ENCODE results near the gene MSANTD1. TPM values are rescaled to one million over a fixed set of nuclear protein-coding genes. Genes with fewer than 3 reads are reported as not detected.

Gene MSANTD1
- total RNA-seq, 1 experiment from 2014 or later = 0.24 TPM

- Histone ChIP-seq H3K4me3 (ENCODE audit: insufficient read depth, low read depth, low read length) (no peak overlapping the region), H3K36me3 (replicated peaks; ENCODE audit: control insufficient read depth, insufficient read depth, low read length) (peaks cover 8% of the 10 kb centered on the region), H3K27me3 (ENCODE audit: control insufficient read depth, insufficient read depth, low read length) (no peaks in the 10 kb centered on the region)
- no peak for DNase-seq
These were observed 4.2 kb upstream of the MSANTD1 start for GRCh38 chr4:3244747-3245146.

GRCh38 chr4:3245676-3246075 lies 3.3 kb upstream of the MSANTD1 start:
- no peak for DNase-seq
- Histone ChIP-seq H3K4me3 (ENCODE audit: insufficient read depth, low read depth, low read length) (no peak overlapping the region), H3K27me3 (ENCODE audit: control insufficient read depth, insufficient read depth, low read length) (no peaks in the 10 kb centered on the region), H3K36me3 (replicated peaks; ENCODE audit: control insufficient read depth, insufficient read depth, low read length) (peaks cover 2% of the 10 kb centered on the region; the same call in 1 of the 2 replicates)

- H3K36me3 ChIP-seq (replicated peaks; ENCODE audit: control insufficient read depth, insufficient read depth, low read length) = no peaks in the 10 kb centered on the region
- DNase-seq = no peak
- H3K27me3 ChIP-seq (ENCODE audit: control insufficient read depth, insufficient read depth, low read length) = no peaks in the 10 kb centered on the region
- no peak overlapping the region for H3K4me3 ChIP-seq (ENCODE audit: insufficient read depth, low read depth, low read length)
These were observed 2.2 kb upstream of the MSANTD1 start for GRCh38 chr4:3246458-3247398.

- Histone ChIP-seq H3K4me3 (ENCODE audit: insufficient read depth, low read depth, low read length) (no peak overlapping the region), H3K27me3 (ENCODE audit: control insufficient read depth, insufficient read depth, low read length) (no peaks in the 10 kb centered on the region), H3K36me3 (replicated peaks; ENCODE audit: control insufficient read depth, insufficient read depth, low read length) (no peaks in the 10 kb centered on the region)
- DNase-seq = no peak
These were observed 1.4 kb upstream of the MSANTD1 start for GRCh38 chr4:3247399-3248177.

GRCh38 chr4:3248178-3248480 lies 830 bp upstream of the MSANTD1 start:
- no peaks in the 10 kb centered on the region for H3K36me3 ChIP-seq (replicated peaks; ENCODE audit: control insufficient read depth, insufficient read depth, low read length)
- no peak for DNase-seq
- no peak overlapping the region for H3K4me3 ChIP-seq (ENCODE audit: insufficient read depth, low read depth, low read length)
- no peaks in the 10 kb centered on the region for H3K27me3 ChIP-seq (ENCODE audit: control insufficient read depth, insufficient read depth, low read length)

GRCh38 chr4:3249711-3250437 lies 915 bp downstream of the MSANTD1 start:
- Histone ChIP-seq H3K4me3 (ENCODE audit: insufficient read depth, low read depth, low read length) (no peak overlapping the region), H3K36me3 (replicated peaks; ENCODE audit: control insufficient read depth, insufficient read depth, low read length) (no peaks in the 10 kb centered on the region), H3K27me3 (ENCODE audit: control insufficient read depth, insufficient read depth, low read length) (no peaks in the 10 kb centered on the region)
- DNase-seq = no peak

- H3K4me3 ChIP-seq (ENCODE audit: insufficient read depth, low read depth, low read length) = no peak overlapping the region
- H3K36me3 ChIP-seq (replicated peaks; ENCODE audit: control insufficient read depth, insufficient read depth, low read length) = no peaks in the 10 kb centered on the region
- DNase-seq = peak; percentile 95
- no peaks in the 10 kb centered on the region for H3K27me3 ChIP-seq (ENCODE audit: control insufficient read depth, insufficient read depth, low read length)
These were observed 1.5 kb downstream of the MSANTD1 start for GRCh38 chr4:3250438-3250955.

- DNase-seq = no peak
- no peaks in the 10 kb centered on the region for H3K36me3 ChIP-seq (replicated peaks; ENCODE audit: control insufficient read depth, insufficient read depth, low read length)
- H3K27me3 ChIP-seq (ENCODE audit: control insufficient read depth, insufficient read depth, low read length) = no peaks in the 10 kb centered on the region
- no peak overlapping the region for H3K4me3 ChIP-seq (ENCODE audit: insufficient read depth, low read depth, low read length)
These were observed 2.2 kb downstream of the MSANTD1 start for GRCh38 chr4:3250956-3251690.

- Histone ChIP-seq H3K27me3 (ENCODE audit: control insufficient read depth, insufficient read depth, low read length) (no peaks in the 10 kb centered on the region), H3K36me3 (replicated peaks; ENCODE audit: control insufficient read depth, insufficient read depth, low read length) (no peaks in the 10 kb centered on the region), H3K4me3 (ENCODE audit: insufficient read depth, low read depth, low read length) (no peak overlapping the region)
- DNase-seq = no peak
These were observed 2.9 kb downstream of the MSANTD1 start for GRCh38 chr4:3251691-3252479.

- DNase-seq = no peak
These were observed 3.5 kb downstream of the MSANTD1 start for GRCh38 chr4:3252480-3252828.

GRCh38 chr4:3252831-3253641 lies 4.1 kb downstream of the MSANTD1 start:
- DNase-seq = no peak
- no peaks in the 10 kb centered on the region for H3K36me3 ChIP-seq (replicated peaks; ENCODE audit: control insufficient read depth, insufficient read depth, low read length)
- no peaks in the 10 kb centered on the region for H3K27me3 ChIP-seq (ENCODE audit: control insufficient read depth, insufficient read depth, low read length)

More at GRCh38 chr4:3252480-3252828, 3.5 kb downstream of the MSANTD1 start:
- no peaks in the 10 kb centered on the region for H3K36me3 ChIP-seq (replicated peaks; ENCODE audit: control insufficient read depth, insufficient read depth, low read length)
- no peak overlapping the region for H3K4me3 ChIP-seq (ENCODE audit: insufficient read depth, low read depth, low read length)
- no peaks in the 10 kb centered on the region for H3K27me3 ChIP-seq (ENCODE audit: control insufficient read depth, insufficient read depth, low read length)

GRCh38 chr4:3253808-3254207 lies 4.8 kb downstream of the MSANTD1 start:
- Histone ChIP-seq H3K4me3 (ENCODE audit: insufficient read depth, low read depth, low read length) (no peak overlapping the region), H3K36me3 (replicated peaks; ENCODE audit: control insufficient read depth, insufficient read depth, low read length) (no peaks in the 10 kb centered on the region), H3K27me3 (ENCODE audit: control insufficient read depth, insufficient read depth, low read length) (no peaks in the 10 kb centered on the region)
- peak; percentile 60 for DNase-seq

More at GRCh38 chr4:3252831-3253641, 4.1 kb downstream of the MSANTD1 start:
- H3K4me3 ChIP-seq (ENCODE audit: insufficient read depth, low read depth, low read length) = no peak overlapping the region
